Renal cortical epithelial cell (primary cell): ENCODE measurements around the gene SLC22A25. TPM values are rescaled to one million over a fixed set of nuclear protein-coding genes. Genes with fewer than 3 reads are reported as not detected.
A peak's percentile ranks its signal among the peaks of the same experiment; 100 is the strongest.
"Not testable (repeated sequence)": the region's sequence is repeated elsewhere in the genome, so short reads cannot be mapped to it uniquely, and the experiment has no call there.

Source experiments
- DNase-seq: peaks from one replicate; pipeline ENCODE4 v3.0.0-alpha.2; 2011; ENCODE audit warnings: low read depth
- total RNA-seq: library from RNA; depleted of rRNA; stranded (reverse); fragments of >200 nt; gene quantifications from 2 replicates; pipeline ENCODE4 v1.2.3, GENCODE V29; 2014

SLC22A25 gene
- total RNA-seq, 1 donor from 2014 or later: not detected

DNA sequence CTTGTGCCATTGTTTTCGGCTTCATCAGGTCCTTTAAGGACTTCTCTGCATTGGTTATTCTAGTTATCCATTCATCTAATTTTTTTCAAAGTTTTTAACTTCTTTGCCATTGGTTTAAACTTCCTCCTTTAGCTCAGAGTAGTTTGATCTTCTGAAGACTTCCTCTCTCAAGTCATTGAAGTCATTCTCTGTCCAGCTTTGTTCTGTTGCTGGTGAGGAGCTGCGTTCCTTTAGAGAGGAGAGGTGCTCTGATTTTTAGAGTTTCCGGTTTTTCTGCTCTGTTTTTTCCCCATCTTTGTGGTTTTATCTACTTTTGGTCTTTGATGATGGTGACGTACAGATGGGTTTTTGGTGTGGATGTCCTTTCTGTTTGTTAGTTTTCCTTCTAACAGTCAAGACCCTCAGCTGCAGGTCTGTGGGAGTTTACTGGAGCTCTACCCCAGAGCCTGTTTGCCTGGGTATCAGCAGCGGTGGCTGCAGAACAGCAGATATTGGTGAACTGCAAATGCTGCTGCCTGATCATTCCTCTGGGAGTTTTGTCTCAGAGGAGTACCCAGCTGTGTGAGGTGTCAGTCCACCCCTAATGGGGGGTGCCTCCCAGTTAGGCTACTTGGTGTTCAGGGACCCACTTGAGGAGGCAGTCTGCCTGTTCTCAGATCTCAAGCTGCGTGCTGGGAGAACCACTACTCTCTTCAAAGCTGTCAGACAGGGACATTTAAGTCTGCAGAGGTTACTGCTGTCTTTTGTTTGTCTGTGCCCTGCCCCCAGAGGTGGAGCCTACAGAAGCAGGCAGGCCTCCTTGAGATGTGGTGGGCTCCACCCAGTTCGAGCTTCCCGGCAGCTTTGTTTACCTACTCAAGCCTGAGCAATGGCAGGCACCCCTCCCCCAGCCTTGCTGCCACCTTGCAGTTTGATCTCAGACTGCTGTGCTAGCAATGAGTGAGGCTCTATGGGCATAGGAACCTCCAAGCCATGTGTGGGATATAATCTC, 7.6 kb downstream of the SLC22A25 start:
- DNase-seq: not testable (repeated sequence)

DNA sequence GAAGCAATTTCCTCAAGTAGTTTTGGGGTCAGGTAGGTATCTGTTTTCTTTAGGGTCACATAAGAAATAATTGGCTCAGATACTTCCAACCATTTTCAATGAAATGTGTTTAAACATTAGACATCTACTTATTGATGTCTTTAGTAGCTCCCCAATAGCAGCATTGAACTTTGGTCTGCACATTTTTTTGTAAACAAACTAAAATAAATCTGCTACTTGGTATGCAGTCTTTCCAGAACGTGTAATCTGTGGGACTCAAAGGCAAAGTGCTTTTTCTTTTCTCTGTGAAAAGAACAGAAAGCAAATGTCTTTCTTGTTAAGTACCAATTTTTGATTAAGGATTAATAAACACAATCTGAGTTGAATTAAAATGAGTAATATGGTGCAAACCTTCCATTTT, 13.6 kb downstream of the SLC22A25 start:
- DNase-seq: no peak

DNA sequence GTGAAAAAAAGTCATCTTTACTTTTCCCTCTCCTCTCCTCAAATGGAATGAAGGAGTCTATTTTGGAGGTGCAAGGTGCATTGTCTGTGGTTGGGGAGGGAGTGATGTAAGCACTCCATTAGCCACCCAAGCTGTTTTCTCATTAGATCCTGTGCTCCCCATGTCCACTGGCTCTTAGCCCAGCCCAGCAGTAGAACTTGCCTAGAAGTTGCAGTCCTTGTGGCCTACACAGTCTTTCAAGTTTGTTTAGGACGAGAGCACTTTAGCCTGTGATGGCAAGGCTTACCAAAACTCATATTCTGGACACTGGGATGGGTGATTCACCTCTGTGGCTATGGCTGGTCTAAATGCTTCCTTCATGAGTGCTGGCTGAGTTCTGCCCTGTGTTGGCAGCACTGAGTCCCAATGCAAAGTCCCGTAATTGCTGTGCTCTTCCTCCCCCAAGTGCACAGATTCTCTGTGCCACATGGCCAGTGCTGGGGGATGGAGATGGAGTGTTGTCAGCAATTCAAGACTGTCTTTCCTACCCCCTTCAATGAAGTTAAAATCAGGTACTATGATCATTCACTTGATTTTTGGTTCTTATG, 15.8 kb downstream of the SLC22A25 start:
- no peak for DNase-seq

GRCh38 chr11:63226488-63227114, 16.8 kb downstream of the SLC22A25 start:
- DNase-seq: no peak

- no peak for DNase-seq
Measured at GRCh38 chr11:63214093-63214492, 29.3 kb downstream of the SLC22A25 start.

DNA sequence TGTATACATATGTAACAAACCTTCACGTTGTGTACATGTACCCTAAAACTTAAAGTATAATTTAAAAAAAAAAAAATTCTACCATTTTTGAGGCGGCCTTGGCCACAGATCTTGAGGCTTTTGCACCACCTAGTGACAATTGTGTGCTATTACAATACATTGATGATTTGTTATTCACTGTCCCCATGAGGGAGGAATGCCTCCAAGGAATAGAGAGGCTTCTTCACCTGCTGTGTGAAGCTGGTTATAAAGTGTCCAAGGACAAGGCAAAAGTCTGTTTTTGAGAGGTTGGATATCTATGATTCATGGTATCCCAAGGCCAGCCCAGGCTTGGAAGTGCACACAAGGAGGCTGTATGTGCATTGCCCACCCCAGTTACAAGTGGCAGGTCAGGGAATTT, 30.7 kb downstream of the SLC22A25 start:
- peak; percentile 9 for DNase-seq

GRCh38 chr11:63210111-63210510, 33.3 kb downstream of the SLC22A25 start:
- DNase-seq: no peak

Other genes with a start within 250 kb of the SLC22A25 start
- not detected in 2 replicates for gene SLC22A8, start 227.8 kb downstream of the SLC22A25 start, total RNA-seq
- gene SLC22A24, start 99.4 kb downstream of the SLC22A25 start, total RNA-seq: not detected in 2 replicates
- not detected in 2 replicates for gene SLC22A9, start 126.2 kb upstream of the SLC22A25 start, total RNA-seq
- 0.40 TPM in 1 of 2 replicates, not detected in the other for gene PLAAT5, start 247.6 kb upstream of the SLC22A25 start, total RNA-seq